ENCODE measurements around the gene EGFR.

- TF ChIP-seq POLR2A (IDR thresholded peaks at IDR 0.05) (no peak), CTCF (IDR thresholded peaks at IDR 0.05) (no peak)
These were observed 76.9 kb downstream of the EGFR start for GRCh38 chr7:55095672-55096071.
